IPS DF 4.7 (cell line): Measurements from ENCODE around the gene MAGEE1.

Source experiments
- DNase-seq: peaks from one replicate; pipeline ENCODE4 v3.0.0-alpha.2; 2013; ENCODE audit warnings: low spot score; ENCODE audit errors: extremely low read depth

MAGEE1 gene, protein sequence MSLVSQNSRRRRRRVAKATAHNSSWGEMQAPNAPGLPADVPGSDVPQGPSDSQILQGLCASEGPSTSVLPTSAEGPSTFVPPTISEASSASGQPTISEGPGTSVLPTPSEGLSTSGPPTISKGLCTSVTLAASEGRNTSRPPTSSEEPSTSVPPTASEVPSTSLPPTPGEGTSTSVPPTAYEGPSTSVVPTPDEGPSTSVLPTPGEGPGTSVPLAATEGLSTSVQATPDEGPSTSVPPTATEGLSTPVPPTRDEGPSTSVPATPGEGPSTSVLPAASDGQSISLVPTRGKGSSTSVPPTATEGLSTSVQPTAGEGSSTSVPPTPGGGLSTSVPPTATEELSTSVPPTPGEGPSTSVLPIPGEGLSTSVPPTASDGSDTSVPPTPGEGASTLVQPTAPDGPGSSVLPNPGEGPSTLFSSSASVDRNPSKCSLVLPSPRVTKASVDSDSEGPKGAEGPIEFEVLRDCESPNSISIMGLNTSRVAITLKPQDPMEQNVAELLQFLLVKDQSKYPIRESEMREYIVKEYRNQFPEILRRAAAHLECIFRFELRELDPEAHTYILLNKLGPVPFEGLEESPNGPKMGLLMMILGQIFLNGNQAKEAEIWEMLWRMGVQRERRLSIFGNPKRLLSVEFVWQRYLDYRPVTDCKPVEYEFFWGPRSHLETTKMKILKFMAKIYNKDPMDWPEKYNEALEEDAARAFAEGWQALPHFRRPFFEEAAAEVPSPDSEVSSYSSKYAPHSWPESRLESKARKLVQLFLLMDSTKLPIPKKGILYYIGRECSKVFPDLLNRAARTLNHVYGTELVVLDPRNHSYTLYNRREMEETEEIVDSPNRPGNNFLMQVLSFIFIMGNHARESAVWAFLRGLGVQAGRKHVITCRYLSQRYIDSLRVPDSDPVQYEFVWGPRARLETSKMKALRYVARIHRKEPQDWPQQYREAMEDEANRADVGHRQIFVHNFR

DNA sequence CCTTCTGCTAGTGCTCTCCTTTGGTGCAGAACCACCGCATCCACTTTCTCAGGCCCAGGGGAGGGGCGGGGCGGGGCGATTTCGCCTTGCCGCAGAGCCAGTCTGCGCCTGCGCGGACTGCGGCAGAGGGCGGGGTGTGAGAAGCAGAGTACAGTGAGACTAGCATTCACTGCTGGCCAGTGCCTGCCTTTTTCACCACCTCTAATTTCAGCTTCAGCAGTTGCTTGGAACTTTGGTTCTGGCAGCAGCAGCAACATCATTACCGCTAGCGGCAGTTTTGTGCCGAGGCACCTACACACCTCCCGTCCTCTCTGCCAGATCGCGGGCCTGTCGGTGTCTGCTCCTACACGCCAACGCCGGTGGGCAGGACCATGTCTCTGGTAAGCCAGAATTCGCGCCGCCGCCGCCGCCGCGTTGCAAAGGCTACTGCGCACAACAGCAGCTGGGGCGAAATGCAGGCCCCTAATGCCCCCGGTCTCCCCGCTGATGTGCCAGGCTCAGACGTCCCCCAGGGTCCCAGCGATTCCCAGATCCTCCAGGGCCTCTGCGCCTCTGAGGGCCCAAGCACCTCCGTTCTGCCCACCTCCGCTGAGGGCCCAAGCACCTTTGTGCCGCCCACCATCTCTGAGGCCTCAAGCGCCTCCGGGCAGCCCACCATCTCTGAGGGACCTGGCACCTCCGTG is at the start of gene MAGEE1:
MAGEE1 (plus strand) TSS at position 151 of the 683 bp plus-strand sequence; CDS start at position 372, 221 bp downstream.
- DNase-seq = peak; percentile 11

DNA sequence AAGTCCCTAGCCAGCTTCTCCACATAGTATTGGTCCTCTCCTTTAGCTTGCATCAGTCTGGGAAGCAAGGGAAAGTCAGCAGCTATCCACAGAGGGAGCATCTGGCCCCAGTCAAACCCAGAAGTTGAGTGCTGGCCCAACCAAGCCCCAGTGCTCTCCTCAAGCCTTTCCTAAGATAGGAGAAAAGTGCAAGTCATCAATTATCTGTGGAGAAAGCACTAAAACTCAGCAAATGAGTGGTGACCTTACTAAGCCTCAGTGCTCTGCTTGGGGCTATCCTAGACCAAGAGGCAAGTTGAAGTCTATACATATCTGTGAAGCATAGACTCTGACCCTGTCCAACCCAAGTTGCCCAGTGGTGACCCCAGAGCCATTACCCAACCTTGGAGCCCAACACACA is 28.5 kb upstream of the MAGEE1 start:
- DNase-seq = no peak

DNA sequence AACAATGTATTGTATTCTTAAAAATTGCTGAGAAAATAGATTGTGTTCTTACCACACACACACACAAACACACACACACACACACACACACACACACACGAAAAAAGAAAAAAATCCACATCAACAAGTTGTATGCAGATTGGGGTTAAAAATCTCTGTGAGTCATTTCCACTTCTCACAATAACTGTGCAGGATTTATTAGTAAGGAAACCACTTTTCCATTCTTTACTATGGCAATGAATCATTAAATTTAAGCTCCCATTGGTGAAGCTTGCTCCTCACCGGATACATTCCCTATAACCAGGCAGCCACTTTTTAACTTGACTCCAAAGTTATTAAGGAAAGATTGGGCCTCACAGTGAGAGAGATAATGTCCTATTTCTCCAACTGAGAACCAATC is 19.7 kb upstream of the MAGEE1 start:
- no peak for DNase-seq

DNA sequence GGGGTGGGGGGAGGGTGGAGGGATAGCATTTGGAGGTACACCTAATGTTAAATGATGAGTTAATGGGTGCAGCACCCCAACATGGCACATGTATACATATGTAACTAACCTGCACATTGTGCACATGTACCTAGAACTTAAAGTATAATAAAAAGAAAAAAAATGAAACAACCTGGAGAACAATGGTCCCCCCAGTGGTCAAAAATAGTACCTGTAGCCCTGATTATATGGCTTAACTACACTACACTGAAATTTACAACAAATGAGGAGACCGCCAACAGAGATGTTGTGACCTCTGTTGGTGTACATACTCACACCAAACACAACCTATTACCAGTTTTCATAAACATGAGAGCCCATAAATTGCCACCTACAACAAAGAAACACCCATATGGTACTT is 7.3 kb upstream of the MAGEE1 start:
- DNase-seq = no peak

DNA sequence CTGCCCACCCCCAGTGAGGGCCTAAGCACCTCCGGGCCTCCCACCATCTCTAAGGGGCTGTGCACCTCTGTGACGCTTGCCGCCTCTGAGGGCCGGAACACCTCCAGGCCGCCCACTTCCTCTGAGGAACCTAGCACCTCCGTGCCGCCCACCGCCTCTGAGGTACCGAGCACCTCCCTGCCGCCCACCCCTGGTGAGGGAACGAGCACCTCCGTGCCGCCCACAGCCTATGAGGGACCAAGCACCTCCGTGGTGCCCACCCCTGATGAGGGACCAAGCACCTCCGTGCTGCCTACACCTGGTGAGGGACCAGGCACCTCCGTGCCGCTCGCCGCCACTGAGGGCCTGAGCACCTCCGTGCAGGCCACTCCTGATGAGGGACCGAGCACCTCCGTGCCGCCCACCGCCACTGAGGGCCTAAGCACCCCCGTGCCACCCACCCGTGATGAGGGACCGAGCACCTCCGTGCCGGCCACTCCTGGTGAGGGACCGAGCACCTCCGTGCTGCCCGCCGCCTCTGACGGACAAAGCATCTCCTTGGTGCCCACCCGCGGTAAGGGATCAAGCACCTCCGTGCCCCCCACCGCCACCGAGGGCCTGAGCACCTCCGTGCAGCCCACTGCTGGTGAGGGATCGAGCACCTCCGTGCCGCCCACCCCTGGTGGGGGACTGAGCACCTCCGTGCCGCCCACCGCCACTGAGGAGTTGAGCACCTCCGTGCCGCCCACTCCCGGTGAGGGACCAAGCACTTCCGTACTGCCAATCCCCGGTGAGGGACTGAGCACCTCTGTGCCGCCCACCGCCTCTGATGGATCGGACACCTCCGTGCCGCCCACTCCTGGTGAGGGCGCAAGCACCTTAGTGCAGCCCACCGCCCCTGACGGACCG is 977 bp downstream of the MAGEE1 start:
- no peak for DNase-seq

DNA sequence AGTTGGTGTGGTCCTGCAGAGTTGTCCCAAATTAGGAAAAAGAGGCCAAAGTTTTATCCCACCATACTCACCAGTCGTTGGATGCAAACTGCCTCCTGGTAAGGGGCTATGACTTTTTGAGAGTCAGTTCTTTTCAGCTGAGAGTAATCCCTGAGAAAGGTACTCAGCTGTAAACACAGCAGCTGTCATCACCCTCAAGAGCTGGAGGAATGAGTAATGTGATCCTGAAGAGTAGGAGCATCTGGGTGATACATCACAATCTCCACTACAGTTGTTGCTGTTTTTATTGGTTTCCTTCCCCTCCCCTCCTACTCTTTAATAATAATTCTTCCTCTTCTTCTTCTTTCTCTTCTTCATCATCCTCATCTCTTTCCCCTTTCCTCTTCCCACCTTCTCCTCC is 5.7 kb downstream of the MAGEE1 start:
- DNase-seq = no peak

DNA sequence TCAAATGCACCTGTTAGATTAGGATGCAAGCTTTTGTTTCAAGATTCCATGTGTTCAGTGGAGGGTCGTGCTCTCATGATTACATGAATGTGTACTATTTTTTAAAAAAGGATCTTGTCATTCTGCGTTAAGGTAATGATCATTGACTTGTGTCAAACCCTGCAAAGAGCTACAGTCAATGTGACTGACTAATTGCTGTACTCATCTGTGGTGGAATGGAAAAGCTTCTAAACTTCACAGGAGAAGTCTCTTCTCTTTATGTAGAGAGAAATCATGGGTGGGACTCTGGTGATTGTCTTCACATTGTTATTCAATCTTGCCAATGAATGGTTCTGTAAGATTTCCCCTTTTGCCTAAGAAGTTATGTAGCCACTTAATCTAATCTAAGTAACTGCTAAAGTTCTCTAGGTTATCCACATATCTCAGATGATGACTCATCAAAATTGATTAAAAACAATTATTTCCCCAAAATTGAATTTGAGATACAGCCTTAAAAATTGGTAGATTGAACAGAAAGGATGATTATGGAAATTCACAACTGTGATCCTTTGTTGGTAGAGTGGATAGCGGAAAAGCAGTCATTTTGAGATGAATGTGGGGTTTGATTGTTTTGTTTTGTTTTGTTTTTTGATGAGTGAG is 6.7 kb downstream of the MAGEE1 start:
- no peak for DNase-seq

DNA sequence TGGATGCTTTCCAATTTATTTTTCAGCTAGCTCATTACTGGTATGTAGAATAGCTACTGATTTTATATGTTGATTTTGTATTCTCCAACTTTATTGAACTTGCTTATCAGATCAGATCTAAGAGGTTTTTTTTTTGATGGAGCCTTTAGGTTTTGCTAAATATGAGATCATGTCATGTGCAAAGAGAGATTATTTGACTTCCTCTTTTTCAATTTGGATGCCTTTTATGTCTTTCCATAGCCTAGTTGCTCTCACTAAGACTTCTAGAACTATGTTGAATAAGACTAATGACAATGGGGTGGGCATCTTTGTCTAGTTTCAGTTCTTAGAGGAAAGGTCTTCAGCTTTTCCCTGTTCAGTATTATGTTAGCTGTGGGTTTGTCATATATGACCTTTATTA is 11.7 kb downstream of the MAGEE1 start:
- no peak for DNase-seq

DNA sequence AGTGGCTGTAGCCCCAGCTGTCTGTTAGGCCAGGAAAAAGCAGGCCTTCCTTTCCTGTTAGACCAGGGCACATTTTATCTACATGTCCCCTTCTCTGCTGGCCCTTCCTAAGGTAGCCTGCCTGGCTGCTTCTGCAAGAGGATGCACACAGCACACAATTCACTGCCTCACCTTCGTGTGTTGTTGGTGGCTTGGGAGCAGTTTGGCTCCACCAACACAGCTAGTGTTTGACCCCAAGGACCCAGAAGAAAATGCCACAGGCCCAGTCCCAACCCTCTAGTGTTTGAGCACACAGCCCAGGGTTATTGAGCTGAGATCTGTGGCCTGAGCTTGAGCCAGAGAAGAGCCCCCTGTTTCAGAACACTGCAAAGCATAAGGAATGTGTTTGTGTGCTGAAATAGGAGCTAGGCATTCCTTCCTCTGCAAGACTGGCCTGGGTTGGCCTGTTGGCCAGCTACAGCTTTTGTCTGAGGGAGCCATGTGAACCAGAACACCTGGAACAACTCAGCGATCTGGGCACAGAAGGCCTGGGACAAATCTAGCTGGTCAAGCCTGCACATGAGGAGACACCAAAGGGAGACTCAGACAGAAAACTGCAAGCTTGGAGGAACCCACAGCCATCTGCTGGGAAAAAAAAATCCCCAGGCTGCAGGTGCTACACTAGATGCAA is 26.4 kb downstream of the MAGEE1 start:
- no peak for DNase-seq

DNA sequence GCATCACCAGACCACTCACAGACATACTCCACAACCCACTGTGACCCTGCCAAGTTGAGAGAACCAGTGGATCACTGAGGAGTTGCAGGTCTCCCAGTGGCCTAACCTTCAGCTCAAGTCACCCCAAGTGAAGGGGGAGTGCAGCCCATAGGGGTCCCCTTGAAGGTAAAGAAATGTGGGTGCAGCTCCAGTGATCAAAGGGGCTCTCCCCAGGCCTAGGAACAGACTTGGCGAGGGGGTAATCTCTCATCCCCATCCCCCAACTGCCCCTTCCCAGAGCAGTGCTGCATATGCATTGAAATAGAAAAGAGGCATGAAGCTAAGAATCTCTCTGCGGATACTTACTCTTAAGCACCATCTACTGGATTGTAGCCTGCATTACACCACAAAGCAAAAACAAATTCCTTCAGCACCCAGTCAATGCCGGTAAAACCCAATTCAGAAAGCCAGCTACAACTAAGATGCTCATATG is 27.0 kb downstream of the MAGEE1 start:
- DNase-seq = no peak

DNA sequence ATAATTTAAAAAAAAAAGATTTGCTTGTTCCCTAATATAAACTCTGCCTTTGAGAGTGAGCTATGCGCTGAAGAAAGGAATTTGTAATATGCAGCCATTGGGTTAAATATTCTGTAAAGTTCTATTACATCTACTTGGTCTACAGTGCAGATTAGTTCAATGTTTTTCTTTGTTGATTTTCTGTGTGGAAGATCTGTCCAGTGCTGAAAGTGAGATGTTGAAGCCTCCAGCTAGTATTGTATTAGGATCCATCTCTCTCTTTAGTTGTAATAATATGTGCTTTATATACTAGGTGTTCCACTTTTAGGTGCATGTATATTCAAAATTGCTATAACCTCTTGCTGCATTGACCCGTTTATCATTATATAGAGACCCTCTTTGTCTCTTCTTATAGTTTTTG is 49.8 kb downstream of the MAGEE1 start:
- no peak for DNase-seq
